Activated CD4-positive, alpha-beta T cell treated with anti-CD3 and anti-CD28 coated beads for 1 hour (primary cell): ENCODE results near the gene ISY1.
"Not testable (repeated sequence)": the region's sequence is repeated elsewhere in the genome, so short reads cannot be mapped to it uniquely, and the experiment has no call there.

Experiments used
- DNase-seq: peaks from one replicate; pipeline ENCODE4 v3.0.0-alpha.2; 2020

Gene ISY1

DNA sequence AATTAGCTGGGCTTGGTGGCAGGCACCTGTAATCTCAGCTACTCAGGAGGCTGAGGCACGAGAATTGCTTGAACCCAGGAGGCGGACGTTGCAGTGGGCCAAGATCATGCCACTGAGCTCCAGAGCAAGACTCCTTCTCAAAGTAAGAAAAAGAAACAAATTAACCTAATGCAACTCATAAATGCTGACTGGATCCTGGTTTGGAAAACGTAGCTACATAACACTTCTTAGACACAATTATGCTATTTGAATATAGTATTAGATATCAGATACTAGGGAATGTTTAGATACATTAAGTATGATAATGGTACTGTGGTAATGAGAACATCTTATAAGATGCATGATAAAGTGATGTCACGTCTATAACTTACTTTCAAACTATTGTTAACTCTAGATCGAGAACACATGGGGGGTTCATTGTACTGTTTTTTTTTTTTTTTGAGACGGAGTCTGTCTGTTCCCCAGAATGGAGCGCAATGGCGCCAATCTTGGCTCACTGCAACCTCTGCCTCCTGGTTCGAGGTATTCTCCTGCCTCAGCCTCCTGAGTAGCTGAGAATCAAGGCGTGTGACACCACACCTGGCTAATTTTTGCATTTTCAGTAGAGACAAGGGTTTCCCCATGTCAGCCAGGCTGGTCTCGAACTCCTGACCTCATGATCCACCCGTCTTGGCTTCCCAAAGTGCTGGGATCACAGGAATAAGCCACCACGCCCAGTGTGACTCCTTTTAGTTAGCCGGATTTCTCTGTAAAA is 5.9 kb upstream of the ISY1 start:
- DNase-seq: no peak

DNA sequence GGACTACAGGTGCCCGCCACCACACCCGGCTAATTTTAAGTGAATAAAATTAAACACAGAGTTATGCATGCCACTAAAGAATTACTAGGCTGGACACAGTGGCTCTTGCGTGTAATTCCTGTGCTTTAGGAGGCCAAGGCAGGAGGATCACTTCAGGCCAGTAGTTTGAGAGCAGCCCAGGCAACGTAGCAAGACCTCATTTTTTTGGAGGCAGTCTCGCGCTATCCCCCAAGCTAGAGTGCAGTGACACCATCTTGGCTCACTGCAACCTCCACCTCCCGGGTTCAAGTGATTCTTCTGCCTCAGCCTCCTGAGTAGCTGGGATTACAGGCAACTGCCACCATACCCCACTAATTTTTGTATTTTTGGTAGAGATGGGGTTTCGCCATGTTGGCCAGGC is 4.7 kb upstream of the ISY1 start:
- DNase-seq: not testable (repeated sequence)

DNA sequence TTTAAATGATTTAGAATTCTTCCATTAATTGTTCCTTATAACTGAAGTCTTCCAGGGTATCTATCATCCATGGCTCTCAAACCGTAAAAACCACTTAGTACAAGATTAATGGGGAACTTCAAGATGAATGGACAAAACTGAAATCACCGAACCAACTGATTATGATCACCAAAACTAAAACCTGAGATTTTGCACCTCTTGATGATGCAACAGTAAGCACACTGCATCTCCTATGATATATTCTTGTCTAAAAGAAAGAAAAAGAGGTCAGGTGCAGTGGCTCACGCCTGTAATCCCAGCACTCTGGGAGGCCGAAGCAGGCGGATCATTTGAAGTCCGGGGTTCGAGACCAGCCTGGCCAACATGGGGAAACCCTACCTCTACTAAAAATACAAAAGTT is 3.6 kb upstream of the ISY1 start:
- no peak for DNase-seq

GRCh38 chr3:129162729-129163579 is 2.1 kb upstream of the ISY1 start:
- DNase-seq: no peak

DNA sequence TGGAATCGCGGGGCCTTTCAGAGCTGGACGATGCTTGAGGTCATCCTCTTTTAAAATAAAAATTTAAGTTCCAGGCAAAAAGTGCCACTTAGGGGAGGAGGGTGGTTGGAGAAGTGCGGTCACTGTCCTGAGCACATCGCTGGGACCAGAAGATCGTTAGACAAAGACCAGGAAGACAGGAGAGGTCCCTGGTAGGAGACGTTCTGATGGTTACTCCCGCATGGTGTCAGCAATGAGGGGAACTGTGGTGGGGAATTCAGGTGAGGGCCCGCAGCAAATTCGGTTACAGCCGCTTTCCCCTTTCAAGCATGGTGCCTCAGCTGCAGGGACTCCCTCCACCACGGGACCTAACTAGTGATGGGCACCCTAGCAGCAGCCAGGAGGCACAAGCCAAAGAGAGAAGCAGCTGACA is 1.0 kb upstream of the ISY1 start:
- DNase-seq: no peak

GRCh38 chr3:129144786-129145185 is 16.1 kb downstream of the ISY1 start:
- DNase-seq: no peak

GRCh38 chr3:129141011-129141410 is 19.9 kb downstream of the ISY1 start:
- DNase-seq: not testable (repeated sequence)

DNA sequence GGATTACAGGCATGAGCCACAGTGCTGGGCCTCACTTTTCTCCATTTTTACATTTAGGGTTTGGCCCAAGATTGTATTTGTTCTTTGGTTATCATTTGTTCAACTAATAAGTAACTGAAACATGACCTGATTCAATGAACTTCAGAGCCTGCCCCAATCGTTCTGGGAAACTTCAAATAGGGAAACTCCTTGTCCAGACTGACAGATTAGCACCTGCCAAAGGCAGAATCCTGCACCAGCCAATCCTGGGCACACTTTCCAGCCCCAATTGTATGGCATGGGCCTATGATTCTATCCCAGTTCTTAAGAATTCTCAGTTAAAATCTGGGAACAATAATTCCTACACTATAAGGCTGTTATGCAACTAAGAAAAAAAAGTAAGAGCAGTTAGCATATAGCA is 21.0 kb downstream of the ISY1 start:
- DNase-seq: no peak

DNA sequence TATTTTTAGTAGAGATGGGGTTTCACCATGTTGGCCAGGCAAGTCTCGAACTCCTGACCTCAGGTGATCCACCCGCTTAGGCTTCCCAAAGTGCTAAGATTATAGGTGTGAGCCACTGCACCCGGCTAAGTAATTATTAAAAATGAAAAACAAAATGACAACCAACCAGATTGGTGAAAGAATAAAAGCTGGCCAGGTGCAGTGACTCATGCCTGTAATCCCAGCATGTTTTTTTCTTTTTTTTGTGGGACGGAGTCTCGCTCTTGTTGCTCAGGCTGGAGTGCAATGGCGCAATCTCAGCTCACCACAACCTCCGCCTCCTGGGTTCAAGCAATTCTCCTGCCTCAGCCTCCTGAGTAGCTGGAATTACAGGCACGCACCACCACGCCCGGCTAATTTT is 24.6 kb downstream of the ISY1 start:
- DNase-seq: not testable (repeated sequence)

GRCh38 chr3:129132097-129132866 is 28.6 kb downstream of the ISY1 start:
- no peak for DNase-seq

GRCh38 chr3:129131465-129132088 is 29.3 kb downstream of the ISY1 start:
- no peak for DNase-seq

GRCh38 chr3:129130291-129130813 is 30.5 kb downstream of the ISY1 start:
- no peak for DNase-seq

DNA sequence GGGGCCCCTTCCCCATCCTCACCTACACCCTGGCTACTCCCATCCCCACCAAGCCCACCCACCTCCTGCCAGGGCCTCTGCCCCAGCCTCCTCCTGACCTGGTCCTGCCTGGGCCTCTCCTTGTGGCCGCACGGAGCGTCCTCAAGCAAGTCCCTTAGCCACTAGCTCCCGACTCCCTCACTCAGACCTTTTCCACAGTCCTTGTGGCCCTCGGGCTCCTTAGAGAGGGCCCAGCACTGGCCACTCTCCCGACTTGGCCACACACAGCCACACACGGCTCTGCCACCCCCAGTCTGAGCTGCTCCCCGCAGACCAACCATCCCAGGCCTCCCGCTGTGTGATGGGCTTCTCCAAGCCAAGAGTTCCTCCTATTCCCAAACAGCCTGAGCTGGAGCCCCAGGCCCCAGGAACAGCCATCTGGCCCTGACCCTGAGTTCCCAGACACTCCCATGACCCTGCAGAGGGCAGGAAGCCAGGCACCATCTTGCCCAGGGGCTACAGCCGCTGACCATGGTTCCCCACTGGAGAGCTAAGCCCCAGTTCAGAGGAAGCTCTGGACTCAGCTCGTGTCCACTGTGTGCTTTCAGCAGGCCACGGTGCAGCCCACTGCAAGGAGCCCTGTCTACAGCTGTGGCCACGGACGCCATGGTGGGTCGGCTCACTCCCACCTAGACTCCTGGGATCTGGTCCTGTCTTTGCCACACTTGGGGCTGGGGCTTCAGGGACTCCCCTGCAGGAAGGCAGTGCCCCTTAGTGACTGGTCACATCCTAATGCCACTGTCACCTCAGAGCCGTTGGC is 32.3 kb downstream of the ISY1 start:
- no peak for DNase-seq

DNA sequence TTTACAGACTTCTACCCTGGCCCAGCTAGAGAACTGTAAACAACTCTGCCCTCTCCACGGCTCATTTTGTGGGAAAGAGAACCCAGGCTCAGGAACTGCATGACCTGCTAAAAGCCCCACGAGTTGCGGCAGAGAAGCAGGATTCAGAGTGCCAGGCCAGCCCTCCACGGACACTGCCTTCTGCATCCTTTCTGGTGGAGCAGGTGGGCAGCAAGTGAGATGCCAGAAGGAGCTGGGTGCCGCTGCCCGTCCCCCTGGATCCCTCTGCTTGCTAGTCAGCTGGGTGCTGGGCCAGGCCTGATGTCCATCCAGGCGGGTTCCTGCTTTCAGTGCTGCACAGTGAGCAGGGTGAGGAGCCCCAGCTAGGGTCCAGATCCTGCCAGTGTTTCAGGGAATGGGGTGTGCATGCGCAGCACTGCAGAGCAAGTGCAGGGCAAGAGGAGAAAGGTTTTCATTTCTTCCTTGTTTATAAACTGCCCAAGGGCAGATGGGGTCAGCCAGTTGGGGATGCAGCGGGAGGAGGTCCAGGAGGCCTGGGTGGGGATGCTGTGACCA is 34.1 kb downstream of the ISY1 start:
- no peak for DNase-seq

- DNase-seq: no peak
These were observed 37.4 kb downstream of the ISY1 start for GRCh38 chr3:129123314-129124060.

GRCh38 chr3:129122412-129123011 is 38.4 kb downstream of the ISY1 start:
- DNase-seq: no peak

DNA sequence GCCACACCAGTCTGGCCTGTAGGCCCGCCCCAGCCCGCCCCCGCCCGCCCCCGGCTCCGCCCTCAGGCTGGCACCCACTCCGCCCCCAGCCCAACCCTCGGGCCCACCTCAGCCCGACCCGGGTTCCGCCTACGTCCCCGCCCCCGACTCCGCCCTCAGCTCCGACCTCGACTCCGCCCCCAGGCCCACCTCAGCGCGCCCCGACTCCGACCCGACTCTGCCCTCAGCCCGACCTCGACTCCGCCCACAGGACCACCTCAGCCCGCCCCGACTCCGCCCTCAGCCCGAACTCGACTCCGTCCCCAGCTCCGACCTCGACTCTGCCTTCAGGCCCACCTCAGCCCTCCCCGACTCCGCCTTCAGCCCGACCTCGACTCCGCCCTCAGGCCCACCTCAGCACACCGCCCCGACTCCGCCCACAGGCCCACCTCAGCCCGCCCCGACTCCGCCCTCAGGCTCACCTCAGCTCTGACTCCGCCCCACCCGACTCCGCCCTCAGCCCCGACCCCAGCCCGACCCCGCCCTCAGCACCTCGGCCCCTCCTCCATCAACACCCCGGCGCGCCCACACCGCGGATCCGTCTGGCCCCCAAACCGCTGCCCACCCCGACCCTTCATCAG is 39.0 kb downstream of the ISY1 start, which contains the start of gene RAB43:
Gene RAB43, minus strand, starts transcription at position 13 of the 620 bp plus-strand sequence. CDS start 315 bp downstream, outside the sequence.
- peak; percentile 84 for DNase-seq

GRCh38 chr3:129121016-129121791 is 39.7 kb downstream of the ISY1 start:
- no peak for DNase-seq
